Measurements from ENCODE around the gene P2RX7.
"Not testable (repeated sequence)": the region's sequence is repeated elsewhere in the genome, so short reads cannot be mapped to it uniquely, and the experiment has no call there.

Gene P2RX7

GRCh38 chr12:121170611-121171260 lies 38.1 kb downstream of the P2RX7 start:
- DNase-seq (ENCODE audit: low spot score) = no peak

DNA sequence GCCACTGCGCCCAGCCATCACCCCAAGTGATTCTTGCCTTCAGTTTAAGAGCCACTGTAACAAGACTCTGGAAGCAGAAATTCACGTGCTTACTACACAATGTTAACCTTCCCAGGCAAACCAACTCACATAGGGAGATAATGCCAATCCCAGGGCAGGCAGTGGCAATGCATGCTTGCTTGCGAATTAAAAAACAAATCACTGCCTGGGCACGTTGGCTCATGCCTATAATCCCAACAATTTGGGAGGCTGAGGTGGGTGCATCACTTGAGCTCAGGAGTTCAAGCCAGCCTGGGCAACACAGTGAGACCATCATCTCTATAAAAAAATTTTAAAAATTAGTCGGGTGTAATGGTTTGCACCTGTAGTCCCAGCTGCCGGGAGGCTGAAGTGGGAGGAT lies 39.5 kb downstream of the P2RX7 start:
- DNase-seq (ENCODE audit: low spot score) = no peak

DNA sequence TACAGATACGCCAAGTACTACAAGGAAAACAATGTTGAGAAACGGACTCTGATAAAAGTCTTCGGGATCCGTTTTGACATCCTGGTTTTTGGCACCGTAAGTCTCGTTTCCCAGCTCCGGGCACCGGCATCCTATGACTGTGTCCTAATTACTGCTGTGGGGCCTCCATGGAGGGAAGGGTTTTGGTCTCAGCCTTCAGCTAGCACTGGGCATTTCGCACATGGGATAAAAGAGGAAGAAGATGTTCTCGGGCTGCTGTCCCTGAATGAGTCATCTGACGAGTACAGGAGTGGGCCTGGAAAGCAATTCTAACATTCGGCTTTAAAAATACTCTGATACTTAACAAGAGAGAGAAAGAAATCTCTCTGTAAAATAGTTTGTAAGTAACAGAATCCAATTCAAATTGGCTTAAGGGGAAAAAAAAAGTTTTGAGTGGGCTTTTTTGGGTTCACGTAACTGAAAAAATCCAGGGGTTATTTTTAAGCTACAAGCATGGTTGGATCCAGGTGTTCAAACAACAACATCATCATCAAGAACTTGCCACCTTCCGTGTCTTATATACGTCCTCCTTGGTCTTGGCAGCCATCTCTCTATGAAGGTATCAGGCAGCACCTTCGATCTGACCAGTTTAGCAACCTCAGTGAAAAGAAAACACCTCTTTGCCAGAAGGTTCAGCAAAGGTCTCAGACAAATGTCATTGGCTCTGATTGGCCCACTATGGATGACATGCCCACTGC lies 42.9 kb downstream of the P2RX7 start:
- DNase-seq (ENCODE audit: low spot score) = no peak

DNA sequence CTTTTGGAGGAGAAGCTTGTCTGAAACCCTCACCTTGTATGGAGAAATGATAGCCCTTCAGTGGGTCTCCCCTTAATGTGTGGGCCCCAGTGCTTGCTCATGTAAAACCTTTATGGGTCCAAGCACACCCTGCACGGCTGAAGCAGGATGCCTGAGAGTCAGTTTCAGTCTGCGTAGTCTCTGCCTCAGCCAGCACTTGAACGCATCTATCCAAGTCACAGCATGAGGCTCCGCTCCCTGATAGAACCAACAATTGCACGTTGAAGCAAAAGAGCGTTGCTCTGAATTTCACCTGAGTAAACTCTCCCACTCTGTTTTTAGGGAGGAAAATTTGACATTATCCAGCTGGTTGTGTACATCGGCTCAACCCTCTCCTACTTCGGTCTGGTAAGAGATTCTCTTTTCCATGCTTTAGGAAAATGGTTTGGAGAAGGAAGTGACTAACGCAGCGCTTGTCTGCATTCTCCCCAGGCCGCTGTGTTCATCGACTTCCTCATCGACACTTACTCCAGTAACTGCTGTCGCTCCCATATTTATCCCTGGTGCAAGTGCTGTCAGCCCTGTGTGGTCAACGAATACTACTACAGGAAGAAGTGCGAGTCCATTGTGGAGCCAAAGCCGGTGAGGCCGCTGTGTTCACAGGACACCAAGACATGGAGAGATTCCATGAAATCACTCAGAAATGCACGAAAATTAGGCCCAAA lies 44.3 kb downstream of the P2RX7 start:
- DNase-seq (ENCODE audit: low spot score) = peak; percentile 93

- DNase-seq (ENCODE audit: low spot score) = peak; percentile 97
These were observed 48.5 kb downstream of the P2RX7 start for GRCh38 chr12:121181181-121181580.

- no peak for DNase-seq (ENCODE audit: low spot score)
These were observed 49.7 kb downstream of the P2RX7 start for GRCh38 chr12:121182222-121182893.

DNA sequence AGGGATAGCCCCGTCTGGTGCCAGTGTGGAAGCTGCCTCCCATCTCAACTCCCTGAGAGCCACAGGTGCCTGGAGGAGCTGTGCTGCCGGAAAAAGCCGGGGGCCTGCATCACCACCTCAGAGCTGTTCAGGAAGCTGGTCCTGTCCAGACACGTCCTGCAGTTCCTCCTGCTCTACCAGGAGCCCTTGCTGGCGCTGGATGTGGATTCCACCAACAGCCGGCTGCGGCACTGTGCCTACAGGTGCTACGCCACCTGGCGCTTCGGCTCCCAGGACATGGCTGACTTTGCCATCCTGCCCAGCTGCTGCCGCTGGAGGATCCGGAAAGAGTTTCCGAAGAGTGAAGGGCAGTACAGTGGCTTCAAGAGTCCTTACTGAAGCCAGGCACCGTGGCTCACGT lies 51.7 kb downstream of the P2RX7 start:
- no peak for DNase-seq (ENCODE audit: low spot score)

- no peak for DNase-seq (ENCODE audit: low spot score)
These were observed 52.6 kb downstream of the P2RX7 start for GRCh38 chr12:121184984-121185889.

DNA sequence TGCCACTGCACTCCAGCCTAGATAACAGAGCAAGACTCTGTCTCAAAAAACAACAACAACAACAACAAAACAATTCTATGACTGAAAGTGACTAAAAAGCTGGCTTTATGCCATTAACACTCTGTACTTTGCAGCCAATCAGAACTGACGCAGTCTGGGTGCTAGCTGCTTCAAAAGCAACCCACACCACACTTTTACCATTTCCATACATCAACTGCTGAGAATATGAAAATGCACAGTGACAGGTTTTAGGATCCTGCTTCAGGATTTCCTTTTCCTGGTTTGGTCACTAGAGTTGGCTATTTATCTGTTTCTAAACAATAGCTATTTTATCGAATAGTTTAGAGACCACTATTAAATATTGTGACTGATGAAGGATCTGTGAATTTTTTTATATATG lies 54.1 kb downstream of the P2RX7 start:
- no peak for DNase-seq (ENCODE audit: low spot score)

DNA sequence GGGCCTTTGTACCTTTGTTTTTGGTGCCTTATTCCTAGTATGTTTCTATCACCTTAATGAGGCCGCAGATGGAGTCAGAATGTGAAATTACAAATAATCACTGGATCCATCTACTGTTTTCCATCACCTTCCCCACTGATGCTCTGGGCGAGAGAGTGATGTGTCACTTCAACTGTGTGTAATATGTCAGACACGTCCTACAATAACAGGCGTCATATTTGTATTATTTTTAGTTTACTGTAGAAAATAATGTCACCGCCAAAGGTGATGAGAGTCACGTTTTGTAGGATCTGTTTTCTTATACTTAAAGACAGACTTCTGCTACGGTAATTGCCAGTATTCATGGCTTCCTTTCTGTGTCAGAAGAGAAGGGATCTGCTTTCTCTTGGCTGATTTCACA lies 54.8 kb downstream of the P2RX7 start:
- DNase-seq (ENCODE audit: low spot score) = peak; percentile 30

DNA sequence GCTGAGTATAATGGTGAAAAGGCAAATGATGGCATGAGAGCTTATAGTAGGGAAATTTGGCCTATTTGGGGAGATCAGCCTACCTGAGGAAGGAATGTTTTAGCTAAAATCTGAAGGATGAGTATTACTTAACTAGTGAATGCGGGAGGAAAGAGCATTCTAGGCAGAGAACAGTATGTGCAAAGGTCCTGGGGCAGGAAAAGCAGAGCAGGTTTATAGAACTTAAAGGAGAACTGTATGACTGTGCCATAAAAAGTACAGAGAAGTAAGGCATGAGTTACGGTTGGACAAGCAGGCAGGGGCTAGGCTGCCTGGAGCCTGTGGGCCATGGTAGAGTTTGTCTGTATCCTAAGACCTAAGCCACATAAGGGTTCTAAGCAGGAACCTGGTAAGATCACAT lies 55.6 kb downstream of the P2RX7 start:
- DNase-seq (ENCODE audit: low spot score) = no peak

GRCh38 chr12:121189131-121189530 lies 56.5 kb downstream of the P2RX7 start:
- DNase-seq (ENCODE audit: low spot score) = no peak

- DNase-seq (ENCODE audit: low spot score) = peak; percentile 43
These were observed 57.0 kb downstream of the P2RX7 start for GRCh38 chr12:121189619-121190155.

DNA sequence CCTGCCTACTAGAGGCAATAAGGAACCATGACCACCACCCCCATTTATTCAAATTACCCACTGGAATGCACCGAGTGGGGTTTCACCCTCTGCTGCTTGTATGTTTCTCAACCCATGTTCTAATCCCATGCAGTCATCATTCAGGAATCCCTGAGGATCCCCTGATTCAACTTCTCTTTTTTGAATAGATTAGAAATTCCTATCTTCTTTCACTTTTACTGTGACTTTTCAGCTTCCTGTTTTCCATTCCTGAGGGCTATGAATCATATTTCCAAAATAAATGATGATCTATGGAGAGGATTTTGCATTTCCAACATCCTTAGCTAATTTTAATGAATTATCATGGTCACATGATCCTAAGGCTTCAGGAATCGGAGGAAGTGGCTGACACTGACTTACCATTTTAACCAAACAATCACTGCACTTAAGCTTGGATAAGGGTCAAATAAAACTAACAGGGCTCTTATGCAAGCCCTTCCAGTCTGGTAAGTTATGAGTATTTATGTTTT lies 57.9 kb downstream of the P2RX7 start:
- no peak for DNase-seq (ENCODE audit: low spot score)

GRCh38 chr12:121191151-121191550 lies 58.5 kb downstream of the P2RX7 start:
- no peak for DNase-seq (ENCODE audit: low spot score)

DNA sequence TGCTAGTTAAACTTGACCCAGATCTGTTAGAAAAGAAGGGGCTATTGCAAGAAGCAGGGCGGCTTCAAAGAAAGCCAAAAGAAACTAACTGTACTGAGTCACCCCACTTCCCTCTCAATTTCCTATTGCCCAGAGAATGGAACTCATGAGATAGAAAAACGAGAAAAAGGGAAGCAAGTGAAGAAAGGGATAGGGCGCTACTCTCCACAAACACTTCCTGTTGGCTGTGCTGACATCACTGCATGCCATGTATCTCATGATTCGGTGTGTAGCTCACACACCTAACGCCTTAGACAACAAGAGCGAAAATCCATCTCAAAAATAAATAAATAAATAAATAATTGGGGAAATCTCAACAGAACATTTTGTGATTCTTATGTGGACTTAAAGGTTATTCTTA lies 64.2 kb downstream of the P2RX7 start:
- no peak for DNase-seq (ENCODE audit: low spot score)

- DNase-seq (ENCODE audit: low spot score) = no peak
These were observed 66.3 kb downstream of the P2RX7 start for GRCh38 chr12:121198949-121199348.

DNA sequence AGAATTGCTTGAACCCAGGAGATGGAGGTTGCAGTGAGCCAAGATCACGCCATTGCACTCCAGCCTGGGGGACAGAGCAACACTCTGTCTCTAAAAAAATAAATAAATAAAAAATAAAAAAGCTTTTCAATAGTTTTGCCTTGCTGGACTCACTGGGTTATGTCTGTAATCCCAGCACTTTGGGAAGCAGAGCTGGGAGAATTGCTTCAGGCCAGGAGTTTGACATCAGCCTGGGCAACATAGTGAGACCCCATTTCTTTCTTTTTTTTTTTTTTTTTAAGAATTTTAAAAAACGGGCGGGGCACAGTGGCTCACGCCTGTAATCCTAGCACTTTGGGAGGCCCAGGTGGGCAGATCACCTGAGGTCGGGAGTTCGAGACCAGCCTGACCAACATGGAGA lies 68.5 kb downstream of the P2RX7 start:
- DNase-seq (ENCODE audit: low spot score) = not testable (repeated sequence)

GRCh38 chr12:121202407-121203355 lies 70.0 kb downstream of the P2RX7 start:
- peak; percentile 45 for DNase-seq (ENCODE audit: low spot score)

GRCh38 chr12:121203482-121203881 lies 70.8 kb downstream of the P2RX7 start:
- no peak for DNase-seq (ENCODE audit: low spot score)

Measured in cerebellar cortex (tissue), 1 donor.